Activated CD8-positive, alpha-beta memory T cell treated with anti-CD3 and anti-CD28 coated beads for 4 hours (primary cell): Measurements from ENCODE around the gene NEMF.
"Not testable (repeated sequence)": the region's sequence is repeated elsewhere in the genome, so short reads cannot be mapped to it uniquely, and the experiment has no call there.

Experiments
- DNase-seq, 2 donors: peaks; one replicate each; pipeline ENCODE4 v3.0.0-alpha.2; 2020; ENCODE audit warnings: low read depth in 2 of 2

Gene NEMF

DNA sequence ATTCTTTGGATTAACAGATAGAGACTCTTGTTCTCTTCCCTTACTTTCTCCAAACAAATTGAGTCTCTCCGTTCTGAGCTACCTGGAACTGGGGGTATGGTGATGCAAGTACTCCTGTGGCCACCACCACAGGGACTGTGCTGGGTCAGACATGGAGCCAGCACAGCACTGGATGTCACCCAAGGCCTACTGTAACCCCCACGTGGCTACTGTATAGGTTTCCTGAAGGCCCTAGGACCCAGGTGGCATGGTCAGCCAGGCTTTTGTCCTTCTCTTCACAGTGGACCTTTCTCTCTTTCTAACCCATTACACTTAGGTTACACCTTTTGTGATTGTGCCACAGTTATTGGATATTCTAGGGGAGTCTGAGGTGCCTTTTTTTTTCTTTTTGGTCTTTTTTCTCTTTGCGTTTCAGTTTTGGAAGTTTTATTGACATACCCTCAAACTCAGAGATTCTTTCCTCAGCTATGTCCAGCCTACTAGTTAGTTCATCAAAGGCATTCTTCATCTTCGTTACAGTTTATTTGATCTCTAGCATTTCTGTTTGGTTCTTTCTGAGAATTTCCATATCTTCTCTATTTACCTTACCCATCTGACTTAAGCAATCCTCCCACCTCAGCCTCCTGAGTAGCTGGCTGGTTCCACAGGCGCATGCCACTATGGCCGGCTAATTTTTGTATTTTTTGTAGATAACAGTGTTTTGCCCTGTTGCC, 90.6 kb downstream of the NEMF start:
- no peak for DNase-seq

DNA sequence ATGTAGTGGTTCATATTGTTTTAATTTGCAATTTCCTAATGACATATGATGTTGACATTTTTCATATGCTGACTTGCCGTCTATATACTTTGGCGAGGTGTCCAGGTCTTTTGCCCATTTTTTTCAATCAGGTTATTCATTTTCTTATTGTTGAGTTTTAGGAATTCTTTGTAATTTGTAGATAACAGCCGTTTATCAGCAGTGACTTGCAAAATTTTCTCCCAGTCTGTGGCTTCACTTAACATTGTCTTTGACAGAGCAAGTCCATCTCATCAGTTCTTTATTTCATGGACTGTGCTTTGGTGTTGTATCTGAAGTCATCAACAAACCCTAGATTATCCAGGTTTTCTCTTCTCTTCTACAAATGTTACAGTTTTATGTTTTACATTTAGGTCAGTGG, 97.2 kb downstream of the NEMF start:
- no peak for DNase-seq

DNA sequence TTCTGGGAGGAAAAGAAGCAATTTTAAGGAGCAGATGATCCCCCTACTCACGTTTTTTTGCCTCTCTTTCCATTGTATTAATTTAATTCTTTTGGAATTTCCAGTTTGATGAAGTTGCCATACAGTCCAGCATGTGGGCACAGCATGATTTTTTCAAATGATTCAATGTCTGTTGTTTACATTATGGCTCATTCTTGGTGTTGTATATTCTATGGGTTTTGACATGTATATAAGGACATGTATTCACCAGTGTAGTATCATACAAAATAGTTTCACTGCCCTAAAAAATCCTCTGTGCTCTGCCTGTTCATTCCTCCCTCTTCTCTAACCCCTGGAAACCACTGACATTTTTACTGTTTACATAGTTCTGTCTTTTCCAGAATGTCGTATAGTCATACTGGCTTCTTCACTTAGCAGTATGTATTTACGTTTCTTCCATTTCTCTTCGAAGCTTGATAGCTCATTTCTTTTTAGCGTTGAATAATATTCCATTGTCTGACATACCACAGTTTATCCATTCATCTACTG, 98.0 kb downstream of the NEMF start:
- no peak for DNase-seq

DNA sequence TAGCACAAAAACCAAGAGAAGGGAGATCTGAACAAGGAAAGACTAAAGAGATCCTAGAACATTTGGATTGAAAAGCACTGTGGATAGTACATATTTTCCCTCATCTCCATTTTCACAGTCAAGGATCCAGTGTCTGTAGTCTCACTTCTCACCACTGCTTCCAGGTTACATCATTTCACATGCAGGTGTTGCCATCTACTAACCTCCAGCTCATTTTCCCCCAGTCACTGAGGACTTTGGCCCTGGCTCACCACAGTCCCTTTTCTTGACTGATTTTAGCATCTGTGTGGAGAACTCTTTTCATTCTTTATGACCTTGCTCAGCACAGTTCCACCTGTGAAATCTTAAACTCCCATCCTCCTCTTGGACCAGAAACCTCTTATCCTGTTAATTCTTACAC, 106.1 kb downstream of the NEMF start:
- DNase-seq = not testable (repeated sequence)

DNA sequence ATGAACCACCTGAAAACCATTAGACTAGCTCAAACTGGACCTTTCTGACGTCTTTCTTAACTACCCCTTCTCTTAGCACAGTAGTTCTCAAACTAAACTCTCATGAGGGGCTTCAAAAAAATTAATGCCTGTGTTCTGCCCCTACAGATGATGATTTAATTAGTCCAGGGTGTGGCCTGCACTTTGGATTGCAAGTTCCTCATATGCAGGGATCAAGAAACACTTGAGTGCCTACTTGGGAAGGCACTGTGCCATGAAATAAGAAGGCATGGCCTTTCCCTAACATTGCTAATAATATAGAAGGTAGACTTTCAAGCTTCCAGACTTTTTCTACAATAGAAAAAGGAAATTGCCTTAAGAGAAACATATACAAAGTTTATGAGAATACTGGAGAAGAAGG, 107.4 kb downstream of the NEMF start:
- no peak for DNase-seq

DNA sequence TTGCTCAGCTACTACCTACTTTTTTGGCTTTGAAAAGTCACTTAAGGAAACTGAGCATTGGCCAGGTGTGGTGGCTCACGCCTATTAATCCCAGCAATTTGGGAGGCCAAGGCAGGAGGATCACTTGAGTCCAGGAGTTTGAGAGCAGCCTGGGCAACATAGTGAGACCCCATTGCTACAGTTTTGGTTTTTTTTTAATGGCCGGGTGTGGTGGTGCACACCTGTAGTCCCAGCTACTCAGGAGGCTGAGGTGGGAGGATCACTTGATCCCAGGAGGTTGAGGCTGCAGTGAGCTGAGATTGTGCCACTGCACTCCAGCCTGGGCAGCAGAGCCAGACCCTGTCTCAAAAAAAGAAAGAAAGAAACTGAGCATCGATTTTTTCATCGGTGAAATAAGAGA, 116.9 kb downstream of the NEMF start:
- DNase-seq = not testable (repeated sequence)

DNA sequence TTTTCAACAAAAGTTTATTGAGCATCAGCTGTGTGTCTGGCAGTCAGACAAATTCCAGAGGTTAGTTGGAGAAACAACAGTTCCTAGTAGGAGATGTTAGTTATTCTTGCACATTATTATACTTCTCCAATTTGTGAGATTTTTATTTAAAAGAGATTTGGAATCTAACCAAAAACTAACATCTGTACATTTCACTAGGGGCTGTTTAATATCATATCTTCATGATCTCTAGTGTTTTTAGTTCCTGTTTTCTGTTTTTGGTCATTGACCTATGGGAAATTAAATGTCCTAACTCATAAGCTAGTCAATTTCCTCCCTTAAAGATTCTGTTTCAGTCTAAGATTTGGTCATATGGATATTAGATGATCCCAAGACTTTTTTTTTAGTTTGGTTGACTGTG, 118.8 kb downstream of the NEMF start:
- no peak for DNase-seq

DNA sequence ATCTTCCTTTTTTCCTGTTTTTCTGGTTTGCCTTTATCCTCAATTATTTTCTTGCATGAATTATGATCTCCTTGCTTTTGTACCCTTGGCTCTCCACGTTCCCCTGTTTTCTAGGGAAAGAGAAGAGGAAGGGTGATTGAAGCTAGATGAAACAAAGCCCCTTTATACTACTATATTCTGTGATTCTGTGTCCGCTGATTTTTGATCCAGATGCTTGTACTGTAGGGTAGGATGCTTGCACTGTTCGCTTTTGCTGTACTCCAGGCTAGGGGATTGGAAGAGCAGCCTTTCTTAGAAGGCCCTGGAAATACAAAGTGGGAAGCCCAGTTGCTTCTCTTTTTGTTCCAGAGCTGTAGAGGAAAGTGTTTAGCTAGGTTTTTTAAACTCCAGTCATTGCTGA, 119.7 kb downstream of the NEMF start:
- DNase-seq = no peak
